ENCODE measurements around the gene TEFM.

TEFM gene

GRCh38 chr17:30906101-30906911, at the start of gene TEFM:
TSS of gene TEFM (minus strand) at chr17:30906238. CDS start at chr17:30906198, 40 bp downstream.
- Histone ChIP-seq H3K27ac (peak within 1 kb of the TSS; percentile 85 to 89), H3K4me3 (peak within 1 kb of the TSS; percentile 80)
- DNase-seq (ENCODE audit: low spot score): peak; percentile 90
- TF ChIP-seq, protein P1, sequence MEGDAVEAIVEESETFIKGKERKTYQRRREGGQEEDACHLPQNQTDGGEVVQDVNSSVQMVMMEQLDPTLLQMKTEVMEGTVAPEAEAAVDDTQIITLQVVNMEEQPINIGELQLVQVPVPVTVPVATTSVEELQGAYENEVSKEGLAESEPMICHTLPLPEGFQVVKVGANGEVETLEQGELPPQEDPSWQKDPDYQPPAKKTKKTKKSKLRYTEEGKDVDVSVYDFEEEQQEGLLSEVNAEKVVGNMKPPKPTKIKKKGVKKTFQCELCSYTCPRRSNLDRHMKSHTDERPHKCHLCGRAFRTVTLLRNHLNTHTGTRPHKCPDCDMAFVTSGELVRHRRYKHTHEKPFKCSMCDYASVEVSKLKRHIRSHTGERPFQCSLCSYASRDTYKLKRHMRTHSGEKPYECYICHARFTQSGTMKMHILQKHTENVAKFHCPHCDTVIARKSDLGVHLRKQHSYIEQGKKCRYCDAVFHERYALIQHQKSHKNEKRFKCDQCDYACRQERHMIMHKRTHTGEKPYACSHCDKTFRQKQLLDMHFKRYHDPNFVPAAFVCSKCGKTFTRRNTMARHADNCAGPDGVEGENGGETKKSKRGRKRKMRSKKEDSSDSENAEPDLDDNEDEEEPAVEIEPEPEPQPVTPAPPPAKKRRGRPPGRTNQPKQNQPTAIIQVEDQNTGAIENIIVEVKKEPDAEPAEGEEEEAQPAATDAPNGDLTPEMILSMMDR (IDR thresholded peaks at IDR 0.05): no peak

DNA sequence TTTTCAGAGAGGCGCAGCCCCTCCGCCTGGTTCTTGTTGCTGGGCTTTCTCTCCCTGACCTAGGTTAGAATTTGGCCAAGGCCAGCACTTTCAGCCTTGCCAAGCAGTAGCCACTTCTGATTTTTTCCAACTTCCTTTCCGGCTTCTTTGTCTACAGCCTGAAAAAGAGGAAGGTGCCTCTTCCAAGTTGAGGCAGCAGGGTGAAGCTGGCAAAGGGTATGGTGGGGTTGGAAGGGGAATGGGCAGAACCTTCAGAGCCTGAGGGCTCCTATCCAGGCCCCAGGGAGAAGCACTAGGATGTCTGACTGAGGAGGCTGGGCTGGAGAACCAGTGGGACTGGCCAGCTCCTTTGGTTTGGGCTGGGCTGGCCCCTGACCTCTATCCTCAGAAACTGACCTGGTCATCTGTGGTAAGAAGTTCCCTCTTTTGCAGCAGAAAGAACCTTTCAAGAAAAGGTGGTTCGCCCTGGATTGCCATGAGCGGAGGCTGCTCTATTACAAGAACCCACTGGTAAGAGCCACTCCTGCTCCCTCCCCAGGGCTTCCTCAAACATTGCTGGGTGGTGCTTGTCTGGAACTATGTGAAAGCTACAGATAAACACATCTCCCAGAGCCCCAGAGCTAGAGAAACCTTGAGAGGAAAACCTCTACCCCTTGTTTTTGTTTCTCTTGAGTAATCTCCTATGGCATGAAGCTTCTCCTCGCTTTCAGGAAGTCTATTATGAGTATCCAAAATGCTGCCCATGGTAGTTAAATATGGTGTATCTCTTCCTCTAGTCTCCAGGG, 48.2 kb upstream of the TEFM start:
- no peak overlapping the region for H3K4me3 ChIP-seq
- TF ChIP-seq, protein P1 (IDR thresholded peaks at IDR 0.05): no peak
- no peak for DNase-seq (ENCODE audit: low spot score)
- peak overlapping the region; percentile 11 to 71 for H3K27ac ChIP-seq

DNA sequence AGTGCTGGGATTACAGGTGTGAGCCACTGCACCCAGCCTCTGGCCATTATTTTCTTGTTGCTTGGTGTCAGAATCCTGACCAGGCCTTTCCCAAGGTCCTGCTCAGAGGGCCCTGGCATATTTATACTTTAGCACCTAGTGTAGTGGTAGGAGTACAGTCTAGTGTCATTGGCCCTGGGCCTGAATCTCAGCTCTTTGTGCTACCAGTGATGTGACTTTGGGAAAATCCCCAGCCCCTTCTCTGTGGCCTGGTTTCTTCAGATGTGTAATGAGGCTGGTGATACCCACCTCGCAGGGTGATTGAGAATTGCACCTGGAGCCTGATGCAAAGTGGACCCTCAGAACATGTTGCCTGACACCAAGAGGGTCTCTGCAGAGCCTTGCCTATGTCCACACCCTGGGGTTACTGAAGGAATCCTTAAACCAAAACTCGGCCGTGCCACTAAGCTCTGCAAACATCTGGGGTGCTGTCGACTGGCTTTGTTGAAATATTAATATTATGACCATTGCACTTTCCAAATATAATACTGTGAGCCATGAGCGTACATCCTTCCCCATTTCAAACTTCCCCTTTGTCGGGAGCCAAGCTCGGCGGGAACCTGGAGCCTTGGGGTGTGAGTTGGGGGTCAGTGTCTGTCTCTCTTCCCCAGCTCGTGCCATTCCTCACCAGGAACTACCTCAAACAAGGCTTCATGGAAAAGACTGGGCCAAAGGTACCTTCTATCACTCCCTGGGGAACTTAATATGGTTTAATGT, 46.8 kb upstream of the TEFM start:
- Histone ChIP-seq H3K4me3 (no peak overlapping the region), H3K27ac (peak overlapping the region in 1 of 2 donors; percentile 71)
- TF ChIP-seq, protein P1 (IDR thresholded peaks at IDR 0.05): no peak
- no peak for DNase-seq (ENCODE audit: low spot score)

- TF ChIP-seq, protein P1 (IDR thresholded peaks at IDR 0.05): no peak
- Histone ChIP-seq H3K4me3 (no peak overlapping the region), H3K27ac (peak overlapping the region in 1 of 2 donors; percentile 67)
- DNase-seq (ENCODE audit: low spot score): no peak
These were observed 44.8 kb upstream of the TEFM start for GRCh38 chr17:30950669-30951399.

GRCh38 chr17:30950189-30950588, 44.2 kb upstream of the TEFM start:
- Histone ChIP-seq H3K4me3 (no peak overlapping the region), H3K27ac (peak overlapping the region in 1 of 2 donors; percentile 67)
- TF ChIP-seq, protein P1 (IDR thresholded peaks at IDR 0.05): no peak
- DNase-seq (ENCODE audit: low spot score): no peak

DNA sequence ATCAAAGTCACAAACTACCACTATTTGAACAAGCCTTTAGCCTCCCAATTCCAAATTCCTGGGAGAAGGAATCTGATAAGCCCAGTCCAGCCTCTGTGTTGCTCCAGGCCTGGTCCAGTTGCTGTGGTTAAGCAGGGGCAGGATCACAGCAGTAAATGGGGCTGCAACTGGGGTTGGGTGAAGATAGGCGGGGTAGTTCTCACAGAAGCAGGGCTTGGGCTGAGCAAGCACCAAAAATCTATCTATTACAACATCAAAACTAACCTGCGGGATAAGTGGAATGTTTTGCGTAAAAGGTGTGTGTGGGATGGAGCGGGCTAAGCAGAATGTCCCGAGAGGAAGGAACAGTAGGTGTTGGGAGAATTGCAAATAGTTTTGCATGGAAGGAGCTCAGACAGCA, 41.8 kb upstream of the TEFM start:
- TF ChIP-seq, protein P1 (IDR thresholded peaks at IDR 0.05): no peak
- no peak overlapping the region for H3K4me3 ChIP-seq
- no peak overlapping the region for H3K27ac ChIP-seq
- no peak for DNase-seq (ENCODE audit: low spot score)
